Transverse colon (tissue), 4 donors: ENCODE measurements around the gene GAS7. TPM values are rescaled to one million over a fixed set of nuclear protein-coding genes. Genes with fewer than 3 reads are reported as not detected.

ENCODE experiments used
- DNase-seq: peaks from one replicate; pipeline ENCODE4 v3.0.0-alpha.2; 2019
- H3K27ac ChIP-seq, 4 donors: fragments of 200-600 bp; sonication (generic); 2 replicates each; pipeline ENCODE4 v1.5.1; 2016 to 2018; ENCODE audit warnings: inconsistent platforms in 4 of 4
- H3K27me3 ChIP-seq: fragments of 200-600 bp; sonication (generic); 2 replicates; pipeline ENCODE4 v1.5.1; 2017; ENCODE audit warnings: inconsistent platforms
- H3K36me3 ChIP-seq, 4 donors: fragments of 200-600 bp; sonication (generic); 2 replicates each; pipeline ENCODE4 v1.5.1; 2017 to 2019; ENCODE audit warnings: inconsistent platforms in 4 of 4
- H3K4me1 ChIP-seq, 4 donors: fragments of 200-600 bp; sonication (generic); 2 replicates each; pipeline ENCODE4 v1.5.1; 2017 to 2020; ENCODE audit warnings: inconsistent platforms in 4 of 4
- H3K4me3 ChIP-seq, 4 donors: fragments of 200-600 bp; sonication (generic); 1 replicate in 1 of 4; 2 replicates in 3 of 4; pipeline versions ENCODE4 v1.5.1 to v1.6.1; 2017 to 2019; ENCODE audit warnings: inconsistent platforms in 4 of 4
- H3K9me3 ChIP-seq, 2 donors: fragments of 200-600 bp; sonication (generic); 2 replicates each; pipeline ENCODE4 v1.5.1; 2017 to 2019; ENCODE audit warnings: inconsistent platforms in 2 of 2
- EP300 ChIP-seq: sonication (generic); formaldehyde crosslinking; IDR thresholded peaks from one replicate; pipeline ENCODE4 v1.6.1; 2017; ENCODE audit warnings: antibody characterized with exemption, low read depth
- POLR2A ChIP-seq: fragments of 450-650 bp; IDR thresholded peaks from one replicate; pipeline ENCODE4 v1.6.1; 2016; ENCODE audit warnings: antibody characterized with exemption, mild to moderate bottlenecking, moderate library complexity
- POLR2AphosphoS5 ChIP-seq, 3 donors: sonication (generic); formaldehyde crosslinking; IDR thresholded peaks; one replicate each; pipeline ENCODE4 v1.6.1; 2016; ENCODE audit warnings: antibody characterized with exemption in 3 of 3
- WGBS, 2 donors: methylation state at CpG; one replicate each; pipeline ENCODE4 v1.1.5; 2018; ENCODE audit warnings: low coverage in 1 of 2; 5-methylcytosine and 5-hydroxymethylcytosine counted together
- in situ Hi-C, 4 donors: fragments of 200-750 bp; cut with MboI; loops; one replicate each; pipeline versions ENCODE4 v1.15.0 to v1.15.1; 2017; ENCODE audit warnings: low sequenced_read_pairs in 3 of 4, low pct_ligation_motif_present in 1 of 4, low pct_unique_long_range_greater_than_20kb in 1 of 4
- intact Hi-C: fragments of 100-400 bp; cut with DNase I; formaldehyde crosslinking; loops from one replicate; pipeline ENCODE4 v1.15.1; 2023; ENCODE audit warnings: low total_unique reads
- total RNA-seq, 4 donors: library from RNA; depleted of rRNA; stranded (reverse); fragments of >200 nt; gene quantifications; one replicate each; pipeline ENCODE4 v1.1.0, GENCODE V29; 2016
- TF ChIP-seq, protein P1 (sequence below), 5 experiments: fragments of 200-600 bp in 3 of 5; fragments of 450-650 bp in 2 of 5; sonication (generic) in 3 of 5; IDR thresholded peaks; 1 replicate in 2 of 5; 2 replicates in 3 of 5; pipeline ENCODE4 v1.5.1; 2016 to 2017; ENCODE audit warnings: antibody characterized with exemption in 5 of 5, inconsistent platforms in 3 of 5, mild to moderate bottlenecking in 2 of 5, moderate library complexity in 1 of 5

The GAS7 gene
- total RNA-seq, 4 donors from 2014 or later: 9.2 to 59.1 (median 15.2) TPM

DNA sequence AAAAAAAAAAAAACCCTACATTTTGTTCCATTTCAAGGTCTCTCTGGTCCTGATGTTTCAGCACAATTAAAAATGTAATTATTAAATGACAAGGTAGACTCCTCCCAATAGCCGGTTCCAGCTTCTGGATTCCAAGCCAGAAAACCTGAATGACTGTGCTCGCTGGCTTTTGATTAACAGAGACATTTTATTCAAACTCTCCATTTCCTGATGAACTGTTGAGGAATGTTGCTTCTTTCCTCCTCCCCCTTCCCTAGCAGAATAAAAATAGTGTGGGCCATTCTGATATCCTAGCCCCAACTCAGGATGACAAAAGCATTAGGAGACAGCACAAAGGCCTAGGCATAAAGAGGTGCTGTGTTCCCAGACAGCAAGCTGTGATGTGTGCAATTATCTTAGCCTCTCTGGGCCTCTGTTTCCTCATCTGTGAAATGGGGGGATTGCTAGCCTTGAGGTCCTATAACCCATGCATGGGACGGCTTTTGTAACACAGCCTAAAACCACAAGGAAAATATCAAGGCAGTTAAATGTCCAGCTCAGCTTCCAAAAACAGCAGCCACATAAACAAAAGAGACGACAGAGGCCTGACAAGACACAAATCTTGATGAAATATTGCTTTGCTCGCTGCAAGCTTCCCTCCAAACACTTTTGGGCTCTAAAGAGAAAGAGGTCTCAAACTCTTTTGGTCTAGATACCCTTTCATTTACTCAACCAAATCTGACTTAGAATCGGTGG is 166.1 kb downstream of the GAS7 start:
- no peaks in the 10 kb centered on the region for H3K27me3 ChIP-seq
- H3K27ac ChIP-seq: peak overlapping the region; percentile 56 to 77 (median 73)
- WGBS, 2 donors: 63 to 74% methylated on average over 4 to 6 of the region's 6 CpGs
- DNase-seq: no peak
- no peak overlapping the region for H3K4me3 ChIP-seq
- H3K36me3 ChIP-seq: no peaks in the 10 kb centered on the region
- in situ Hi-C loops (no loop called here), intact Hi-C loops (no loop called here)
- H3K4me1 ChIP-seq: peaks cover 0 to 23% (median 0%) of the 10 kb centered on the region in 4 donors
- TF ChIP-seq EP300 (no peak), POLR2AphosphoS5 (IDR thresholded peaks at IDR 0.05) (no peak), POLR2A (no peak)
- TF ChIP-seq, protein P1, sequence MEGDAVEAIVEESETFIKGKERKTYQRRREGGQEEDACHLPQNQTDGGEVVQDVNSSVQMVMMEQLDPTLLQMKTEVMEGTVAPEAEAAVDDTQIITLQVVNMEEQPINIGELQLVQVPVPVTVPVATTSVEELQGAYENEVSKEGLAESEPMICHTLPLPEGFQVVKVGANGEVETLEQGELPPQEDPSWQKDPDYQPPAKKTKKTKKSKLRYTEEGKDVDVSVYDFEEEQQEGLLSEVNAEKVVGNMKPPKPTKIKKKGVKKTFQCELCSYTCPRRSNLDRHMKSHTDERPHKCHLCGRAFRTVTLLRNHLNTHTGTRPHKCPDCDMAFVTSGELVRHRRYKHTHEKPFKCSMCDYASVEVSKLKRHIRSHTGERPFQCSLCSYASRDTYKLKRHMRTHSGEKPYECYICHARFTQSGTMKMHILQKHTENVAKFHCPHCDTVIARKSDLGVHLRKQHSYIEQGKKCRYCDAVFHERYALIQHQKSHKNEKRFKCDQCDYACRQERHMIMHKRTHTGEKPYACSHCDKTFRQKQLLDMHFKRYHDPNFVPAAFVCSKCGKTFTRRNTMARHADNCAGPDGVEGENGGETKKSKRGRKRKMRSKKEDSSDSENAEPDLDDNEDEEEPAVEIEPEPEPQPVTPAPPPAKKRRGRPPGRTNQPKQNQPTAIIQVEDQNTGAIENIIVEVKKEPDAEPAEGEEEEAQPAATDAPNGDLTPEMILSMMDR (IDR thresholded peaks at IDR 0.05): no peak
- H3K9me3 ChIP-seq: no peaks in the 10 kb centered on the region

GRCh38 chr17:10031606-10032005 is 166.8 kb downstream of the GAS7 start:
- Histone ChIP-seq H3K4me3 (no peak overlapping the region), H3K4me1 (peaks cover 0 to 18% (median 0%) of the 10 kb centered on the region in 4 donors), H3K9me3 (no peaks in the 10 kb centered on the region), H3K36me3 (no peaks in the 10 kb centered on the region), H3K27me3 (no peaks in the 10 kb centered on the region), H3K27ac (peak overlapping the region in 3 of 4 donors; percentile 7 to 77 (median 21))
- no peak for DNase-seq
- TF ChIP-seq, protein P1 (IDR thresholded peaks at IDR 0.05): no peak
- TF ChIP-seq POLR2A: no peak
- no peak for TF ChIP-seq EP300
- no peak for TF ChIP-seq POLR2AphosphoS5 (IDR thresholded peaks at IDR 0.05)
- in situ Hi-C loops: no loop called here
- 85 to 90% methylated on average over 2 to 11 of the region's 11 CpGs for WGBS, 2 donors
- intact Hi-C loops: no loop called here

DNA sequence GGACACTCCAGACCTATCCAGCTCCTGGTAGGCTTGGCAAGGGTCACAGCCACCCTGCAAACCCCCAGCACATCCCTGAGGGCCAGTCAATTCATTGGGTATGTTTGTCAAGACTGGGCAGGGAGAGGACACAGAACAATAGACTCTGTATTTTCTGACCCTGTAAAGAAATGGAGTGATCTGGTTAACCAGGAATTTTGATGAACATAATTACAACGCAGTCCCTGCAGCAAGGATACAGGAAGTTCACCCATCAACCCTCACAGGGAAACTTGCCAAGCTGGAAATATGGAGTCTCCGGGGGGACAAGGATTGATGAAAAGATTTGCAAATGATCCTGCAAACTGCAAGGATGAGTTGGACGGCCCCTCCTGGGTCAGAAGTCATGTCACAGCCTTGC is 167.3 kb downstream of the GAS7 start:
- 72% methylated on average over 3 of the region's 3 CpGs; no CpG with 5 or more reads in 1 of the 2 donors for WGBS, 2 donors
- DNase-seq: no peak
- H3K36me3 ChIP-seq: no peaks in the 10 kb centered on the region
- H3K4me1 ChIP-seq: peaks cover 0 to 20% (median 0%) of the 10 kb centered on the region in 4 donors
- H3K9me3 ChIP-seq: no peaks in the 10 kb centered on the region
- in situ Hi-C loops (no loop called here), intact Hi-C loops (no loop called here)
- TF ChIP-seq POLR2AphosphoS5 (IDR thresholded peaks at IDR 0.05) (no peak), EP300 (no peak), POLR2A (no peak)
- TF ChIP-seq, protein P1 (IDR thresholded peaks at IDR 0.05): no peak
- no peaks in the 10 kb centered on the region for H3K27me3 ChIP-seq
- no peak overlapping the region for H3K4me3 ChIP-seq
- H3K27ac ChIP-seq: peak overlapping the region in 2 of 4 donors; percentile 7 to 21

- no peaks in the 10 kb centered on the region for H3K36me3 ChIP-seq
- 61 to 73% methylated on average over 7 of the region's 7 CpGs for WGBS, 2 donors
These were observed 169.3 kb downstream of the GAS7 start for GRCh38 chr17:10029129-10029528.

More at GRCh38 chr17:10029129-10029528, 169.3 kb downstream of the GAS7 start:
- DNase-seq: no peak
- H3K27ac ChIP-seq: no peak overlapping the region
- H3K4me1 ChIP-seq: peaks cover 0 to 15% (median 0%) of the 10 kb centered on the region in 4 donors
- TF ChIP-seq EP300 (no peak), POLR2A (no peak), POLR2AphosphoS5 (IDR thresholded peaks at IDR 0.05) (no peak)
- TF ChIP-seq, protein P1 (IDR thresholded peaks at IDR 0.05): no peak
- no peaks in the 10 kb centered on the region for H3K9me3 ChIP-seq
- no peaks in the 10 kb centered on the region for H3K27me3 ChIP-seq
- H3K4me3 ChIP-seq: no peak overlapping the region
- in situ Hi-C loops (no loop called here), intact Hi-C loops (no loop called here)
